Measurements from ENCODE around the gene PTPRN2. TPM values are rescaled to one million over a fixed set of nuclear protein-coding genes. Genes with fewer than 3 reads are reported as not detected.

The PTPRN2 gene
- total RNA-seq, 1 experiment from 2014 or later = 0.11 TPM

- no TSS peak for BruUV-seq (replicated peaks)
- peak; percentile 37 for DNase-seq (ENCODE audit: low spot score)
- POLR2A ChIA-PET (ENCODE audit: low non-redundant PET) = no interaction called here
- no peak overlapping the region for H3K4me3 ChIP-seq (ENCODE audit: low read depth, low read length, poor library complexity, severe bottlenecking)
- CTCF ChIA-PET = no interaction called here
- peaks cover 9% of the 10 kb centered on the region for H3K27me3 ChIP-seq (replicated peaks; ENCODE audit: insufficient read depth, low read depth, low read length, poor library complexity)
- TF ChIP-seq EZH2 (IDR thresholded peaks at IDR 0.05; ENCODE audit: borderline replicate concordance, low read depth, low read length, poor library complexity, severe bottlenecking) = no peak
- TF ChIP-seq, protein P1, sequence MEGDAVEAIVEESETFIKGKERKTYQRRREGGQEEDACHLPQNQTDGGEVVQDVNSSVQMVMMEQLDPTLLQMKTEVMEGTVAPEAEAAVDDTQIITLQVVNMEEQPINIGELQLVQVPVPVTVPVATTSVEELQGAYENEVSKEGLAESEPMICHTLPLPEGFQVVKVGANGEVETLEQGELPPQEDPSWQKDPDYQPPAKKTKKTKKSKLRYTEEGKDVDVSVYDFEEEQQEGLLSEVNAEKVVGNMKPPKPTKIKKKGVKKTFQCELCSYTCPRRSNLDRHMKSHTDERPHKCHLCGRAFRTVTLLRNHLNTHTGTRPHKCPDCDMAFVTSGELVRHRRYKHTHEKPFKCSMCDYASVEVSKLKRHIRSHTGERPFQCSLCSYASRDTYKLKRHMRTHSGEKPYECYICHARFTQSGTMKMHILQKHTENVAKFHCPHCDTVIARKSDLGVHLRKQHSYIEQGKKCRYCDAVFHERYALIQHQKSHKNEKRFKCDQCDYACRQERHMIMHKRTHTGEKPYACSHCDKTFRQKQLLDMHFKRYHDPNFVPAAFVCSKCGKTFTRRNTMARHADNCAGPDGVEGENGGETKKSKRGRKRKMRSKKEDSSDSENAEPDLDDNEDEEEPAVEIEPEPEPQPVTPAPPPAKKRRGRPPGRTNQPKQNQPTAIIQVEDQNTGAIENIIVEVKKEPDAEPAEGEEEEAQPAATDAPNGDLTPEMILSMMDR (conservative IDR thresholded peaks at IDR 0.05; ENCODE audit: low read depth, low read length) = no peak
- H3K4me1 ChIP-seq (ENCODE audit: insufficient read depth, low read length, poor library complexity, severe bottlenecking) = peaks cover 11% of the 10 kb centered on the region
- H3K9me3 ChIP-seq (ENCODE audit: low read depth, low read length, poor library complexity, severe bottlenecking) = no peaks in the 10 kb centered on the region
- no peaks in the 10 kb centered on the region for H3K36me3 ChIP-seq (ENCODE audit: insufficient read depth, low read length, poor library complexity, severe bottlenecking)
- peak overlapping the region; percentile 59 for H3K27ac ChIP-seq (ENCODE audit: low read depth, low read length, poor library complexity, severe bottlenecking)
- intact Hi-C loops (cut with micrococcal nuclease; ENCODE audit: unreplicated experiment) = no loop called here
Observed at GRCh38 chr7:157574120-157574825, 1013.4 kb downstream of the PTPRN2 start.

DNA sequence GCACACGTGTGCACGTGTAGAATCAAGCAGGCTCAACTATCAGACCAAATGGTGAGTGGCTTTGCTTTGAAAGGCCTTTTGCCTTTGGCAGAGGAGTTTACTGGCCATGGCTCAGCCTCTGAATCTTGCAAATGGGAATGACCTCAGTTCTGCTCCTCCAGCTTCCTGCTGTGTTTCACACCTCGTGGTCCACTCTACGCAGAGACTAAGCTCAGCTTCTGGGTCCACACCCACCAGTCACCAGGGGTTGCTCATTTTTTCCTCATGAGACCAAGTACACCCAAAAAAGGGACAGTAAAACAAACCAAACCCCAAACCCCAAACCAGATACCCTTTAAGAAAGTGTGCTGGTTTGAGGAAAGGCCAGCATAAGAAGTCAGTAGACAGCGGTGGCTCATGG is 1014.4 kb downstream of the PTPRN2 start:
- POLR2A ChIA-PET (ENCODE audit: low non-redundant PET) = no interaction called here

GRCh38 chr7:157572622-157573021 is 1015.0 kb downstream of the PTPRN2 start:
- DNase-seq (ENCODE audit: low spot score) = no peak
- intact Hi-C loops (cut with micrococcal nuclease; ENCODE audit: unreplicated experiment) = no loop called here
- ChIA-PET CTCF (no interaction called here), POLR2A (ENCODE audit: low non-redundant PET) (no interaction called here)
- Histone ChIP-seq H3K36me3 (ENCODE audit: insufficient read depth, low read length, poor library complexity, severe bottlenecking) (no peaks in the 10 kb centered on the region), H3K4me1 (ENCODE audit: insufficient read depth, low read length, poor library complexity, severe bottlenecking) (peaks cover 11% of the 10 kb centered on the region), H3K4me3 (ENCODE audit: low read depth, low read length, poor library complexity, severe bottlenecking) (no peak overlapping the region), H3K9me3 (ENCODE audit: low read depth, low read length, poor library complexity, severe bottlenecking) (no peaks in the 10 kb centered on the region), H3K27ac (ENCODE audit: low read depth, low read length, poor library complexity, severe bottlenecking) (no peak overlapping the region), H3K27me3 (replicated peaks; ENCODE audit: insufficient read depth, low read depth, low read length, poor library complexity) (peaks cover 5% of the 10 kb centered on the region)
- no TSS peak for BruUV-seq (replicated peaks)
- TF ChIP-seq, protein P1 (conservative IDR thresholded peaks at IDR 0.05; ENCODE audit: low read depth, low read length) = no peak
- no peak for TF ChIP-seq EZH2 (IDR thresholded peaks at IDR 0.05; ENCODE audit: borderline replicate concordance, low read depth, low read length, poor library complexity, severe bottlenecking)

More for the DNA sequence above, 1014.4 kb downstream of the PTPRN2 start:
- H3K4me3 ChIP-seq (ENCODE audit: low read depth, low read length, poor library complexity, severe bottlenecking) = no peak overlapping the region
- DNase-seq (ENCODE audit: low spot score) = no peak
- TF ChIP-seq EZH2 (IDR thresholded peaks at IDR 0.05; ENCODE audit: borderline replicate concordance, low read depth, low read length, poor library complexity, severe bottlenecking) = no peak
- TF ChIP-seq, protein P1 (conservative IDR thresholded peaks at IDR 0.05; ENCODE audit: low read depth, low read length) = no peak
- H3K4me1 ChIP-seq (ENCODE audit: insufficient read depth, low read length, poor library complexity, severe bottlenecking) = peaks cover 11% of the 10 kb centered on the region
- intact Hi-C loops (cut with micrococcal nuclease; ENCODE audit: unreplicated experiment) = no loop called here
- H3K27ac ChIP-seq (ENCODE audit: low read depth, low read length, poor library complexity, severe bottlenecking) = no peak overlapping the region
- peaks cover 5% of the 10 kb centered on the region for H3K27me3 ChIP-seq (replicated peaks; ENCODE audit: insufficient read depth, low read depth, low read length, poor library complexity)
- BruUV-seq (replicated peaks) = no TSS peak
- no peaks in the 10 kb centered on the region for H3K36me3 ChIP-seq (ENCODE audit: insufficient read depth, low read length, poor library complexity, severe bottlenecking)
- CTCF ChIA-PET = no interaction called here
- no peaks in the 10 kb centered on the region for H3K9me3 ChIP-seq (ENCODE audit: low read depth, low read length, poor library complexity, severe bottlenecking)

All from A673 (cell line).